Heart left ventricle (tissue), 16 donors: ENCODE data around the gene TCF4. TPM values are rescaled to one million over a fixed set of nuclear protein-coding genes. Genes with fewer than 3 reads are reported as not detected.
A peak's percentile ranks its signal among the peaks of the same experiment; 100 is the strongest.

ENCODE experiments used
- ATAC-seq, 4 donors: fragments of 200-7000 bp; cut with Tn5 transposase; one replicate each; pipeline ENCODE4 v1.9.1; 2020 to 2022; ENCODE audit warnings: moderate library complexity in 4 of 4, mild to moderate bottlenecking in 3 of 4, moderate number of reproducible peaks in 1 of 4
- DNase-seq, 5 donors: peaks; one replicate each; pipeline ENCODE4 v3.0.0-alpha.2; 2020
- H3K27ac ChIP-seq, 12 donors: fragments of 200-600 bp; sonication (generic) in 4 of 12; one replicate each; pipeline versions ENCODE4 v1.5.0 to v1.8.0; 2016 to 2022; ENCODE audit warnings: mild to moderate bottlenecking in 2 of 12
- H3K27me3 ChIP-seq, 9 donors: fragments of 200-600 bp; sonication (generic) in 2 of 9; one replicate each; pipeline versions ENCODE4 v1.5.1 to v1.8.0; 2016 to 2022; ENCODE audit warnings: mild to moderate bottlenecking in 3 of 9
- H3K36me3 ChIP-seq, 9 donors: fragments of 200-600 bp; sonication (generic) in 2 of 9; one replicate each; pipeline versions ENCODE4 v1.5.0 to v1.8.0; 2018 to 2022; ENCODE audit warnings: mild to moderate bottlenecking in 2 of 9
- H3K4me1 ChIP-seq, 12 donors: fragments of 200-600 bp; sonication (generic) in 4 of 12; one replicate each; pipeline versions ENCODE4 v1.5.0 to v1.8.0; 2016 to 2022; ENCODE audit warnings: mild to moderate bottlenecking in 3 of 12
- H3K4me3 ChIP-seq, 12 donors: fragments of 200-600 bp; sonication (generic) in 4 of 12; one replicate each; pipeline versions ENCODE4 v1.5.0 to v1.8.0; 2017 to 2022; ENCODE audit warnings: mild to moderate bottlenecking in 9 of 12, moderate library complexity in 4 of 12
- H3K9me3 ChIP-seq, 12 donors: fragments of 200-600 bp; sonication (generic) in 4 of 12; one replicate each; pipeline versions ENCODE4 v1.5.0 to v1.8.0; 2016 to 2022; ENCODE audit warnings: mild to moderate bottlenecking in 1 of 12
- POLR2A ChIP-seq, 2 donors: fragments of 450-650 bp; IDR thresholded peaks; one replicate each; pipeline ENCODE4 v1.6.1; 2017; ENCODE audit warnings: antibody characterized with exemption in 2 of 2, mild to moderate bottlenecking in 2 of 2, moderate library complexity in 2 of 2
- WGBS, 4 donors: extraction: QIAGEN DNeasy Blood & Tissue Kit in 2 of 4; methylation state at CpG; one replicate each; pipeline versions ENCODE4 v1.1.5 to v1.1.7; 2013 to 2018; 5-methylcytosine and 5-hydroxymethylcytosine counted together
- intact Hi-C, 10 donors: fragments of 100-400 bp; cut with DNase I; formaldehyde crosslinking; loops; one replicate each; pipeline versions ENCODE4 v1.11.1 to v1.14.2; 2022
- polyA plus RNA-seq, 2 donors: library from polyadenylated mRNA; stranded (reverse); fragments of 200-250 nt; gene quantifications; one replicate each; pipeline ENCODE4 v1.2.3, GENCODE V29; 2013
- total RNA-seq, 9 donors: library from RNA; depleted of rRNA in 2 of 9; stranded (reverse); fragments of >200 nt in 2 of 9; fragmentation: NEBNext Ultra II Directional in 3 of 9; extraction: Animal tissue kit (Norgen Biotek cat#: 25700) in 3 of 9; gene quantifications; one replicate each; pipeline versions ENCODE4 v1.1.0 to v1.2.4, GENCODE V29; 2016 to 2023
- TF ChIP-seq, protein P1 (sequence below), 12 donors: fragments of 200-600 bp; sonication (generic) in 4 of 12; IDR thresholded peaks; one replicate each; pipeline versions ENCODE4 v1.5.0 to v1.8.0; 2018 to 2022; ENCODE audit warnings: antibody characterized with exemption in 12 of 12, mild to moderate bottlenecking in 5 of 12
- donor health status: ischemic (EF 13 %, LVEDD 7.1; RV severe dilation, severe dysfunction).
- donor health status: healthy with polysubstance abuse.
- donor health status: DM: no; HTN: yes; CAD: no.
- donor health status: DM: no; HTN: no; CAD: no.
- donor health status: ischemic (EF 25% LVEDD 6.9; RV normal size, moderate dysfunction).
- donor health status: ischemic (EF 25% LVEDD 5.7; RV mildly dilated, moderate dysfunction).
- donor health status: healthy.
- donor health status: DM: yes; HTN: yes; CAD: no.
- donor health status: ischemic (EF 35%, LVEDD 5.7; RV mildly dilated, moderate dysfunction).
- donor health status: nonischemic (EF 11% LVEDD 7.7; RV severe dilation, severe dysfunction).
- donor health status: DM: yes; HTN: yes; CAD: no.
- donor health status: PGD.
- donor health status: ischemic (EF 29% LVEDD 5.4; RV normal size, mild dysfunction).
- donor health status: nonischemic (EF 23%, LVEDD 6.1; RV moderate dilation, normal function).

TCF4 gene
- total and polyA plus RNA-seq, 11 donors, result 12.8 to 119 (median 71.5) TPM

DNA sequence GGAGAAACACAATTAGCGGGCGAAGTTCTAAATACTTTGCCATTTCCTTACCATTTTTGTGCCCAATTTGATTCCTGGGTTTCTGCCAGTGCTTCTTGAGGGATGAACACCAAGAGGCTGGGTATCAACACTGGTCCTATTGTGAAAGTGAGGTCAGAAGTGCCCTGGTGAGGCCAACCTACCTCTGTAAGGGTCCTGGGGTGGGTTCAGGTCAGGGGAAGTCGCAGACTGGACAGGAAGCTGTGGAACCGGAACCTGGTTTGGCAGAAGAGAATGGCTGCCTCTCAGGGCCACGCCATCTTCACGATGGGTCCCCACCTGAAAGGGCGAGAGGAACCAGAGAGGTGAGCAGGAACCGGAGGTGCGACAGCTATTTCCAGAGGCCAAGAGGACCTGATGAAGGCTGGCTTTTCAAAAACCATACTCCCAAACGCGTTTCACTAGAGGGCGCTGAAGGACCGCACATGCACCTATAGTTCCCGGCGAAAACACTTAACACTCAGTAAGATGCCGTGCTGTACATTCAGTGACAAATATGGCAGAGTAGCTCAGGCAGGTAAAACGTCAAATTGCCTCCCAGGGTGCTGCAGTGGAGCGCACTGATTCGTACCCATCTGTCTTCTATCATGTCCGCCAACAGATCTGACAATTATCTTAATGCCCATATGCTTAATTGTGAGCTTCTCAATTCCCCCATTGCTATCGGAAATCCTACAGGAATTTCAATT lies 353.5 kb downstream of the TCF4 start:
- intact Hi-C loops, result loop anchor here (2.0 to 10.0 kb wide), 26 partner anchors 108 to 1343 kb away; partner anchors contain the start of gene TCF4 (in 4 of the 10)
- 25 to 29% (median 28%) methylated on average over 21 of the region's 21 CpGs for WGBS, 4 donors

DNA sequence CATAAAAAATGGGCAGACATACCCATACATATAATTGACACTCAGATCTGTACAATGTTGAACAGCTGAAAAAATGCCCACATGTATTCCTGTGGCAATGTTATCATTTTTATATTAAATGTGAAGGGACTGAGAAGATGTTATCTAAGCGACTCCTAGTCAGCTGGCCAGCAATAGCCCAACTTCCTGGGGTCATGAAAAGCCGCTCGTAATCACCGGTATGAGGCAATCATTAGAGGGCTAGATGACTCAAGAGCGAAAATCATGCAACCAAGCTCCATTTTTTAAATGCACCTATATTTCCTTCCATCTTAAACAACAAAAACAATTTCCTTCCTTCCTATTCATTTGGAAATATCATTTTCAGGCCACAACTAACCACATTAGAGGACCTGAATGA lies 354.1 kb downstream of the TCF4 start:
- intact Hi-C loops, result loop anchor here (2.0 to 10.0 kb wide), 22 partner anchors 137 to 1343 kb away; partner anchors contain the start of gene TCF4 (in 3 of the 10)
- Histone ChIP-seq H3K27ac (peak overlapping the region in 10 of 12 donors; percentile 47 to 77 (median 64)), H3K36me3 (peaks cover 0 to 69% (median 52%) of the 10 kb centered on the region in 9 donors), H3K9me3 (no peaks in the 10 kb centered on the region), H3K4me3 (no peak overlapping the region), H3K27me3 (no peaks in the 10 kb centered on the region), H3K4me1 (peaks cover 0 to 49% (median 32%) of the 10 kb centered on the region in 12 donors)
- DNase-seq (no peak), ATAC-seq (peak in 3 of 4 donors; percentile 35 to 63 (median 51))
- WGBS, 4 donors, result 57 to 73% (median 59%) methylated on average over 5 of the region's 5 CpGs
- TF ChIP-seq POLR2A (IDR thresholded peaks at IDR 0.05), result no peak
- TF ChIP-seq, protein P1, sequence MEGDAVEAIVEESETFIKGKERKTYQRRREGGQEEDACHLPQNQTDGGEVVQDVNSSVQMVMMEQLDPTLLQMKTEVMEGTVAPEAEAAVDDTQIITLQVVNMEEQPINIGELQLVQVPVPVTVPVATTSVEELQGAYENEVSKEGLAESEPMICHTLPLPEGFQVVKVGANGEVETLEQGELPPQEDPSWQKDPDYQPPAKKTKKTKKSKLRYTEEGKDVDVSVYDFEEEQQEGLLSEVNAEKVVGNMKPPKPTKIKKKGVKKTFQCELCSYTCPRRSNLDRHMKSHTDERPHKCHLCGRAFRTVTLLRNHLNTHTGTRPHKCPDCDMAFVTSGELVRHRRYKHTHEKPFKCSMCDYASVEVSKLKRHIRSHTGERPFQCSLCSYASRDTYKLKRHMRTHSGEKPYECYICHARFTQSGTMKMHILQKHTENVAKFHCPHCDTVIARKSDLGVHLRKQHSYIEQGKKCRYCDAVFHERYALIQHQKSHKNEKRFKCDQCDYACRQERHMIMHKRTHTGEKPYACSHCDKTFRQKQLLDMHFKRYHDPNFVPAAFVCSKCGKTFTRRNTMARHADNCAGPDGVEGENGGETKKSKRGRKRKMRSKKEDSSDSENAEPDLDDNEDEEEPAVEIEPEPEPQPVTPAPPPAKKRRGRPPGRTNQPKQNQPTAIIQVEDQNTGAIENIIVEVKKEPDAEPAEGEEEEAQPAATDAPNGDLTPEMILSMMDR (IDR thresholded peaks at IDR 0.05), result no peak

More for the DNA sequence above, 353.5 kb downstream of the TCF4 start:
- Histone ChIP-seq H3K36me3 (peaks cover 0 to 64% (median 46%) of the 10 kb centered on the region in 9 donors), H3K4me1 (peaks cover 0 to 55% (median 37%) of the 10 kb centered on the region in 12 donors), H3K27me3 (no peaks in the 10 kb centered on the region), H3K9me3 (no peaks in the 10 kb centered on the region), H3K27ac (peak overlapping the region in 11 of 12 donors; percentile 47 to 77 (median 62)), H3K4me3 (no peak overlapping the region)
- peak; percentile 76 to 92 (median 88) for ATAC-seq
- peak; percentile 67 to 79 (median 75) for DNase-seq
- TF ChIP-seq, protein P1 (IDR thresholded peaks at IDR 0.05), result peak; percentile 60 to 87 (median 79)
- TF ChIP-seq POLR2A (IDR thresholded peaks at IDR 0.05), result no peak

DNA sequence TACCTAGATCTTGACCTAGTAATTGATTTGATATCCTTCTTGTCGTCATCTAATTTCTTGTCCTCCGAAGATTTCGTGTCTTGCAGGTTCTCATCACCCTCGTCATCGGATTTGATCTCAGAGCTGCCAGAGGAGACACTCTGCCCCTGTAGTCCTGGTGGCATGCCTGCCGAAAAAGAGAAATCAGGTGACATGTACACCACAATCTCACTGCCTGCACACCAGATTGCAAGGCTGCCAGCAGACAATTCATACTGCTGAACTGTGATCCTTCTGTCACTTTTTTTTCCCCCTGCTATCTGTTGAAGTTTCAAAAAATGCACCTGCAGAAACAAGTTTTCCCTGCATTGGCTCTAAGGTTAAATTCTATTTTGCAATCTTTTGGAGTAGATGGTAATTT lies 355.5 kb downstream of the TCF4 start:
- H3K4me3 ChIP-seq, result no peak overlapping the region
- WGBS, 4 donors, result 80 to 86% (median 86%) methylated on average over 6 of the region's 6 CpGs
- peaks cover 0 to 47% (median 31%) of the 10 kb centered on the region in 12 donors for H3K4me1 ChIP-seq
- no peak for DNase-seq
- no peaks in the 10 kb centered on the region for H3K9me3 ChIP-seq
- H3K27me3 ChIP-seq, result no peaks in the 10 kb centered on the region
- intact Hi-C loops, result loop anchor here (5.0 to 10.0 kb wide), 18 partner anchors 135 to 1345 kb away; partner anchors contain the start of gene TCF4 (in 3 of the 10)
- TF ChIP-seq, protein P1 (IDR thresholded peaks at IDR 0.05), result no peak
- no peak for TF ChIP-seq POLR2A (IDR thresholded peaks at IDR 0.05)
- H3K27ac ChIP-seq, result no peak overlapping the region
- no peak for ATAC-seq
- H3K36me3 ChIP-seq, result peaks cover 0 to 74% (median 62%) of the 10 kb centered on the region in 9 donors

DNA sequence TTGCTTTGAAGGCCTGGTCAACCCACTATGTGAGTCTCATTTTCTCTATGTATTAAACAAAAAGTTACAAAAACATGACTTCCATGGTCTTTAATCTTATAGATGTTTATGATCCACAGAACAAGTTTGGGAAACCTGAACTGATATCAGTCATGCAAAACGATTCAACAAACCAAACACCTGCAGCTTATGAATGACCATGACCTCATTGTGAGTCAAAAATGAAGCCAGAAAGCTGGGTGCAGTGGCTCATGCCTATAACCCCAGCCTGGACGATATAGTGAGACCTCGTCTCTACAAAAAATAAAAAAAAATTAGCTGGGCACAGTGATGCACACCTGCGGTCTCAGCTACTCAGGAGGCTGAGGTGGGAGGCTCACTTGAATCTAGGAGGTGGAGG lies 358.3 kb downstream of the TCF4 start:
- TF ChIP-seq, protein P1 (IDR thresholded peaks at IDR 0.05), result no peak
- no peak for TF ChIP-seq POLR2A (IDR thresholded peaks at IDR 0.05)
- Histone ChIP-seq H3K27me3 (no peaks in the 10 kb centered on the region), H3K9me3 (no peaks in the 10 kb centered on the region), H3K4me3 (no peak overlapping the region), H3K4me1 (peaks cover 0 to 30% (median 15%) of the 10 kb centered on the region in 12 donors), H3K27ac (peak overlapping the region in 1 of 12 donors; percentile 0), H3K36me3 (peaks cover 0 to 99% (median 91%) of the 10 kb centered on the region in 9 donors)
- WGBS, 4 donors, result 77 to 90% (median 88%) methylated on average over 4 of the region's 4 CpGs
- DNase-seq, result no peak
- no peak for ATAC-seq
- intact Hi-C loops, result loop anchor here (5.0 to 10.0 kb wide), 20 partner anchors 115 to 1348 kb away; partner anchors contain the start of gene TCF4 (in 3 of the 10)
